GM18498 (cell line): ENCODE data around the gene CCL22.
"Not testable (repeated sequence)": the region's sequence is repeated elsewhere in the genome, so short reads cannot be mapped to it uniquely, and the experiment has no call there.

Experiments used
- ATAC-seq: cut with Tn5 transposase; IDR thresholded peaks from one replicate; pipeline ENCODE4 v1.9.1; 2021; ENCODE audit warnings: mild to moderate bottlenecking, moderate library complexity; ENCODE audit not compliant: unreplicated experiment

CCL22 gene

DNA sequence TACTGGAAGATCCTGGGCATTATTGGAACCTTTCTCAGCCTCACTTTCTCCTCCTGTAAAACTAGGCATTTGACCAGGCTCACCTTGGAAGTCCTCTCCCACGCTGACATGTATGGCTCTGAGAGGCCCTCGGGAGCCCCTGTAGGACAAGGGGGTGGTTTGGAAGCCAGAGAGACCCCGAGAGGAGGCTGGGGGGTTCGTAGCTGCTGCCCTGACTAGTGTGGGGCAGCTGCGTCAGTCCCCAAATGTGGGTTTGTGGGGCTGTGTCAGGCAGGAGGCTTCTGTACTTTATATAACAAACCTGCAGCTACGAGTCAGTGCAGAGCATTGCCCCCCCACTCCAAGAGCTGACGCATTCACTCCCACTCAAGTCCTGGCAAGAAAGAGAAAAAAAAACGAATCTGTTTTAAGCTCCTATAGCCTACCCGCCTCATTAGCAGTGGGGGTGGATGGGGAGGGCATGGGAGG lies 15.5 kb downstream of the CCL22 start:
- no peak for ATAC-seq

DNA sequence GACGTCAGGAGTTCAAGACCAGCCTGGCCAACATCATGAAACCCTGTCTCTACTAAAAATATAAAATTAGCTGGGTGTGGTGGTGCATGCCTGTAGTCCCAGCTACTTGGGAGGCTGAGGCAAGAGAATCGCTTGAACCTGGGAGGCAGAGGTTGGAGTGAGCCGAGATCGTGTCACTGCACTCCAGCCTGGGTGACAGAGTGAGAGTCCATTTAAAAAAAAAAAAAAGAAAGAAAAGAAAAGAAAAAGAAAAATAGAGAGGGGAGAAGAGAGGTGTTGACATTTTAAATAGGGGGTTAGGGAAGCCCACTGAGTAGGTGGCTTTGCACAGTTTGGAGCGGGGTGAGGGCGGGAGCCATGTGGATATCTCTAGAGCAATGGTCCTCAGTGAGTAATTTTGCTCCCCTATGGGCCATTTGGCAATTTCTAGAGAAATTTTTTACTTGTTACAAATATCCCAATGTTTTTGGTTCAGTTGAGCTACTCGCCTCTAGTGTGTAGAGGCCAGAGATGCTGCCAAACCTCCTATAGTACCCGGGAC lies 16.4 kb downstream of the CCL22 start:
- not testable (repeated sequence) for ATAC-seq

DNA sequence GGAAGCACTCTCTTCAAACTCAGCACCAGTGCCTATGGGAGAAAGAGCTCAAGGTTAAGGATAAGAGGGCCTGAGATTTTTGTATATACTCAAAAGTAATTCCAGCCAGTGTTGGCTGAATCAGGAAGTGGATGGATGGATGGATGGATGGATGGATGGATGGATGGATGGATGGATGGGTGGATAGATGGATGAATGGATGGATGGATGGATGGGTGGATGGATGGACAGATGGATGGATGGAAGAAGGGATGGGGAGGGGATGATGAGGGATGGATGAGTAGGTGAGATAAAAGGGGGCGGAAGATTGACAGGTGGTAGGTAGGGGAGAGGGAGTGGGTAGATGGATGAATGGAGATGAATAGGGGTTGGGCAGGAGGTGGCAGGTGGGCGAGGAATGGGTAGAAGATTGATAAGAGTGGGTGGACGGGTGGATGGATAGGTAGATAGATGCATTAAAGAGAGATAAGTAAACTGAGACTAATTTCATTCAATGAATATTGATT lies 17.8 kb downstream of the CCL22 start:
- ATAC-seq = no peak

GRCh38 chr16:57377080-57377841 lies 18.7 kb downstream of the CCL22 start:
- peak; percentile 73 for ATAC-seq

GRCh38 chr16:57379579-57379978 lies 21.0 kb downstream of the CCL22 start:
- no peak for ATAC-seq

- ATAC-seq = no peak
Observed at GRCh38 chr16:57380671-57381462, 22.3 kb downstream of the CCL22 start.

DNA sequence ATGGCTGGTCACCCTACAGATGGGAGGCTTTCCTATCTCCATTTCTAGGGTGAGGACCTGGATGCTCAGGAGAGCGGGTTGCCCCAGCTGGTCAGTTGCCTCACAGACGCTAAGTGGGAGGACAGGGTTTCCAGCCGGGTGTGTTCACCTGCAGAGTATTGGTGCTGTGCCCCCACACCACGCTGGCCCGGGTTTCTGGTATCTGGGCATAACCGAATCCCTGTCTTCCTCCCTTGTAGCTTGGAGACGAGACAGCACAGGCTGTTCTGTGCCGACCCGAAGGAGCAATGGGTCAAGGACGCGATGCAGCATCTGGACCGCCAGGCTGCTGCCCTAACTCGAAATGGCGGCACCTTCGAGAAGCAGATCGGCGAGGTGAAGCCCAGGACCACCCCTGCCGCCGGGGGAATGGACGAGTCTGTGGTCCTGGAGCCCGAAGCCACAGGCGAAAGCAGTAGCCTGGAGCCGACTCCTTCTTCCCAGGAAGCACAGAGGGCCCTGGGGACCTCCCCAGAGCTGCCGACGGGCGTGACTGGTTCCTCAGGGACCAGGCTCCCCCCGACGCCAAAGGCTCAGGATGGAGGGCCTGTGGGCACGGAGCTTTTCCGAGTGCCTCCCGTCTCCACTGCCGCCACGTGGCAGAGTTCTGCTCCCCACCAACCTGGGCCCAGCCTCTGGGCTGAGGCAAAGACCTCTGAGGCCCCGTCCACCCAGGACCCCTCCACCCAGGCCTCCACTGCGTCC lies 23.4 kb downstream of the CCL22 start:
- no peak for ATAC-seq

GRCh38 chr16:57382535-57383275 lies 24.1 kb downstream of the CCL22 start:
- no peak for ATAC-seq

GRCh38 chr16:57383276-57384247 lies 25.0 kb downstream of the CCL22 start:
- ATAC-seq = no peak

DNA sequence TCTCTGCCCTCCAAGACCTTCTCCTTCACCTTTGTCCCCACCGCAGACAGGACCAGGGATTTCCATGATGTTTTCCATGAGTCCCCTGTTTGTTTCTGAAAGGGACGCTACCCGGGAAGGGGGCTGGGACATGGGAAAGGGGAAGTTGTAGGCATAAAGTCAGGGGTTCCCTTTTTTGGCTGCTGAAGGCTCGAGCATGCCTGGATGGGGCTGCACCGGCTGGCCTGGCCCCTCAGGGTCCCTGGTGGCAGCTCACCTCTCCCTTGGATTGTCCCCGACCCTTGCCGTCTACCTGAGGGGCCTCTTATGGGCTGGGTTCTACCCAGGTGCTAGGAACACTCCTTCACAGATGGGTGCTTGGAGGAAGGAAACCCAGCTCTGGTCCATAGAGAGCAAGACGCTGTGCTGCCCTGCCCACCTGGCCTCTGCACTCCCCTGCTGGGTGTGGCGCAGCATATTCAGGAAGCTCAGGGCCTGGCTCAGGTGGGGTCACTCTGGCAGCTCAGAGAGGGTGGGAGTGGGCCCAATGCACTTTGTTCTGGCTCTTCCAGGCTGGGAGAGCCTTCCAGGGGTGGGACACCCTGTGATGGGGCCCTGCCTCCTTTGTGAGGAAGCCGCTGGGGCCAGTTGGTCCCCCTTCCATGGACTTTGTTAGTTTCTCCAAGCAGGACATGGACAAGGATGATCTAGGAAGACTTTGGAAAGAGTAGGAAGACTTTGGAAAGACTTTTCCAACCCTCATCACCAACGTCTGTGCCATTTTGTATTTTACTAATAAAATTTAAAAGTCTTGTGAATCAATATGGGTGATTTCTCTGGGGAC lies 25.9 kb downstream of the CCL22 start:
- ATAC-seq = no peak

- no peak for ATAC-seq
Observed at GRCh38 chr16:57385083-57385482, 26.5 kb downstream of the CCL22 start.

DNA sequence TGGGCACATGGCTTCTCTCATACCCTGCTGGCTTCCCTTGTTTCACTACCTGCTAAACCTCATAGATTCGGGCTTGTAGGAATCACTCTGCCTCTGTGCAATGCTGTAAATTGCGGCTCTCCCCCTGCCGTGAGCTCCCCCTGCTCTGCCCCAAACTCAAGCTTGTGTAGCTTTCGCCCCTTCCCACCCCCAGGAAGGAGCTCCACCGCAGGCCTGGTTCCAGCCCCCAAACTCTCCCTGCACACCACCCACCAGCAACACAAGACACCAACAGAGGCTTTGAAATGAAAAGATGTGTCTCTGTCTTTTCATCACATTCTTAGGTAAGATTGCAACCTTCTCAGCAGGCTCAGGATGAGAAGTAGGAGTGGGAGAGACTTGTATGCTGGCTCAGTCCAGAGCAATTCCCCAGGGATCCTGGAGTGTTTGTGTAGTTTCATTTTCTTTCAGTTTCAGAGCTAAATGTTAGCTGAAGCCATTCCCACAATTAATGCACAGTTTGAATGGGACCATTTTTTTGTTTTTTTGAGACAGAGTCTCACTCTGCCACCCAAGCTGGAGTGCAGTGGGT lies 27.9 kb downstream of the CCL22 start:
- ATAC-seq = no peak

DNA sequence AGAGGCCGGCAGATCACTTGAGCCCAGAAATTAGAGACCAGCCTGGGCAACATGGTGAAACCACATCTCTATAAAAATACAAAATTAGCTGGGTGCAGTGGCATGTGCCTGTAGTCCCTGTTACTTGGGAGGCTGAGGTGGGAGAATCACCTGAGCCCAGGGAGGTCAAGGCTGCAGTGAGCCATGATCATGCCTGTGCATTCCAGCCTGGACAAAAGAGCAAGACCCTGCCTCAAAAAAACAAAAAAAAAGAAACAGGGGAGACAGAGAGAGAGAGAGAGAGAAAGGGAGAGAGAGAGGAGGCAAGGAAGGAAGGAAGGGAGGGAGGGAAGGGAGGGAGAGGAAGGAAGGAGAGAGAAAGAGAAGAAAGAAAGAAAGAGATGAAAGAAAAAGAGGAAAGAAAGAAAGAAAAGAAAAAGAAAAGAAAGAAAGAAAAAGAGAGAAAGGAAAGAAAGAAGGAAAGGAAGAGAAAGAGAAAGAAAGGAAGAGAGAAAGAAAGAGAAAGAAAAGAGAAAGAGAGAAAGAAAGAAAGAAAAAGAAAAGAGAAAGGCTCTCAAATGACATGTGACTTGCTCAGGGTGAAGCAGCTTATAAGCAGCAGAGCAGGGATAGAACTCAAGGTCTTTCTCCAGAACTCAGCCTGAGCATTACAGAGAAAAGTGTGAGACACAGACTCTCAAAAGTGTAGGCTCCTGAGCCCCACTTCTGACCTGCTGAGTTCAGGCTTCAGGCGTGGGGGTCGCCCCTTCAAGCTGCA lies 29.2 kb downstream of the CCL22 start:
- no peak for ATAC-seq

GRCh38 chr16:57388359-57389086 lies 29.9 kb downstream of the CCL22 start:
- ATAC-seq = no peak

DNA sequence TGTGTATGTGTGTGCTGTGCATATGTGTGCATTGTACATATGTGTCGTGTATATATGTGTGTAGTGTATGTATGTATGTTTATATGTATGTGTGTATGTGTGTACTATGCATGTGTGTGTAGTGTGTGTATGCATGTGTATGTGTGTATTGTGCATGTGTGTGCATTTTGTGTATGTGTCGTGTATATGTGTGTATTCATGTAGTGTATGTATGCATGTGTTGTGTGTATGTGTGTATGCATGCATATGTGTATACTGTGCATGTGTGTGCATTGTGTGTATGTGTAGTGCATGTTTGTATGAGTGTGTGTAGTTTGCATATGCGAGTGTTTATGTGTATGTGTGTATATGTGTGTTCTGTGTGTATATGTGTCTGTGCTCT lies 30.5 kb downstream of the CCL22 start:
- no peak for ATAC-seq

DNA sequence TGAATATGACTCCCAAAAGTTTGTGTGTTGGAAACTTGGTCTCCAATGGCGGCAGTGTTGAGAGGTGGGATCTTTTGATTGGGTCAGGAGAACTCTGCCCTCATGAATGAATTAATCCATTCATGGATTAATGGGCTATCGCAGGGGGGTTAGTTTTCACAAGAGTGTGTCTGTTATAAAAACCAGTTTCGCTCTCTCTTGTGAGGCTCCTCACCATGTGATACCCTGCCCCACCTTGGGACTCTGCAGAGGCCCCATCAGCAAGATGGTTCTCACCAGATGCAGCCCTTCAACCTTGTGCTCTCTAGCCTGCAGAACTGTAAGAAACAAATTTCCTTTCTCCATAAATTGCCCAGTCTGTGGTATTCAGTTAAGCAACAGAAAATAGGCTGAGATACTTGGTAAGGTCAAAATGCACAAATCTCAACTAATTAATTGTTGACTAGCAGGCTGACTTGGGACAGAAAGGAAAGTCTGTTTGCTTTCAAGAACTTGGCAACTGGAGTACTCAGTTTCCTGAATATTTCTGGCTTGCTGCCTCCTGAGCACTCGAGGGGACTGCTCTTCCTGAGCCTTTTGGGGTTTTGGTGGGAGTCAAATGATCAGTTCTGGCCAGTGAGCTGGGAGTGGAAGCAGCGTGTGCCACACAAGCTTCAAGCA lies 32.2 kb downstream of the CCL22 start:
- ATAC-seq = no peak
